Neutrophil (primary cell): ENCODE measurements around the gene OGFOD2.

ENCODE experiments used
- H3K27ac ChIP-seq: fragments of 200-600 bp; sonication (generic); 2 replicates; pipeline ENCODE4 v1.5.1; 2016; ENCODE audit warnings: mild to moderate bottlenecking, moderate library complexity
- H3K27me3 ChIP-seq: fragments of 200-600 bp; sonication (generic); 2 replicates; pipeline ENCODE4 v1.6.0; 2016; ENCODE audit warnings: mild to moderate bottlenecking
- H3K36me3 ChIP-seq: fragments of 200-600 bp; sonication (generic); 2 replicates; pipeline ENCODE4 v1.5.1; 2017
- H3K4me1 ChIP-seq, 2 experiments: fragments of 200-600 bp in 1 of 2; sonication (generic) in 1 of 2; 1 replicate in 1 of 2; 2 replicates in 1 of 2; pipeline versions ENCODE4 v1.5.1 to v1.6.1; 2013 to 2016; ENCODE audit warnings: low read depth in 1 of 2, low read length in 1 of 2, mild to moderate bottlenecking in 1 of 2, moderate library complexity in 1 of 2; ENCODE audit not compliant: control insufficient read depth in 1 of 2, insufficient read depth in 1 of 2
- H3K4me3 ChIP-seq, 2 experiments: fragments of 200-600 bp in 1 of 2; sonication (generic) in 1 of 2; 1 replicate in 1 of 2; 2 replicates in 1 of 2; pipeline ENCODE4 v1.5.1; 2013 to 2016; ENCODE audit warnings: low read depth in 1 of 2, low read length in 1 of 2, mild to moderate bottlenecking in 1 of 2, moderate library complexity in 1 of 2
- H3K9me3 ChIP-seq: fragments of 200-600 bp; sonication (generic); 2 replicates; pipeline ENCODE4 v1.5.1; 2016
- TF ChIP-seq, protein P1 (sequence below): fragments of 200-600 bp; sonication (generic); IDR thresholded peaks from 2 replicates; pipeline ENCODE4 v1.5.1; 2016; ENCODE audit warnings: antibody characterized with exemption

OGFOD2 gene

DNA sequence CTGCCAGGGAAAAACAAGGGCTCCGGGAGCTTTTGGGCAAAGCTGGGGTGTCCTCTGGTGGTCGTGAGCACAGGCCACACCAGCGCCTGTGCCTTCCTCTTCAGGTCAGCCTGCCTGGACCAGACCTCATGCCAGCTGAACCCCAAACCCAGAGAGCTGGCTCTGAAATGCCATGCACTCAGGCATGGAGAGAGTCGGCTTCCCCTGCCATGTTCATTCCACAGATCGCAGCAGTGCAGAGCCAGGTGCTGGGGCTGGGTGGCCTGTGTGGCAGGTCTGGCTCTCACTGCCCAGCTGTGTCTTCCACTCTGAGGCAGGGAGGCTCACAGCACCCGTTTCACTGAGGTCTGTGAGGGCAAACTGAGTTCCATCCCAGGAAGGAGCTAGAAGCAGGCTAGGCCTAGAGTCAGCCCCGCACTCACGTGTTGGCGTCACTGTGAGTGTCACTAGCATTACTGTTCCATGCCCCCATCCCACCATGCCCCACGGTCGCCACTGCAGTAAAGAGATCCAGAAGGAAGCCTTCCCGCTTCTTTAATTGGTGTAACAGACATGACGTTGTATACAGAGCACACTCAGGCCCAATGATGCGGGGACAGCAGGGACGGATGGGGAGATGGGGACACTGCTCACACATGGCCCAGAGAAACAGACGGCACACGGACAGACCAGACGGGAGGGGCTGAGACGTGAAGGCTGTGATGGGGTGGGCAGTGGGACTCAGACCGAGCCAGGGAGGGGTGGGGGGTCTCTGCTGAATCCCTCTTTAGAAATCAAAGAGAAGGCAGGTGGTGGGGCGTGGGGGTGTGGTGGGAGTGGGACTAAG is 8.1 kb downstream of the OGFOD2 start:
- peak overlapping the region; percentile 33 for H3K27ac ChIP-seq
- no peak overlapping the region for H3K4me3 ChIP-seq
- no peaks in the 10 kb centered on the region for H3K9me3 ChIP-seq
- peaks cover 29% of the 10 kb centered on the region for H3K36me3 ChIP-seq
- no peaks in the 10 kb centered on the region for H3K27me3 ChIP-seq
- peaks cover 45 to 61% of the 10 kb centered on the region in 2 experiments for H3K4me1 ChIP-seq
- TF ChIP-seq, protein P1, sequence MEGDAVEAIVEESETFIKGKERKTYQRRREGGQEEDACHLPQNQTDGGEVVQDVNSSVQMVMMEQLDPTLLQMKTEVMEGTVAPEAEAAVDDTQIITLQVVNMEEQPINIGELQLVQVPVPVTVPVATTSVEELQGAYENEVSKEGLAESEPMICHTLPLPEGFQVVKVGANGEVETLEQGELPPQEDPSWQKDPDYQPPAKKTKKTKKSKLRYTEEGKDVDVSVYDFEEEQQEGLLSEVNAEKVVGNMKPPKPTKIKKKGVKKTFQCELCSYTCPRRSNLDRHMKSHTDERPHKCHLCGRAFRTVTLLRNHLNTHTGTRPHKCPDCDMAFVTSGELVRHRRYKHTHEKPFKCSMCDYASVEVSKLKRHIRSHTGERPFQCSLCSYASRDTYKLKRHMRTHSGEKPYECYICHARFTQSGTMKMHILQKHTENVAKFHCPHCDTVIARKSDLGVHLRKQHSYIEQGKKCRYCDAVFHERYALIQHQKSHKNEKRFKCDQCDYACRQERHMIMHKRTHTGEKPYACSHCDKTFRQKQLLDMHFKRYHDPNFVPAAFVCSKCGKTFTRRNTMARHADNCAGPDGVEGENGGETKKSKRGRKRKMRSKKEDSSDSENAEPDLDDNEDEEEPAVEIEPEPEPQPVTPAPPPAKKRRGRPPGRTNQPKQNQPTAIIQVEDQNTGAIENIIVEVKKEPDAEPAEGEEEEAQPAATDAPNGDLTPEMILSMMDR = no peak

DNA sequence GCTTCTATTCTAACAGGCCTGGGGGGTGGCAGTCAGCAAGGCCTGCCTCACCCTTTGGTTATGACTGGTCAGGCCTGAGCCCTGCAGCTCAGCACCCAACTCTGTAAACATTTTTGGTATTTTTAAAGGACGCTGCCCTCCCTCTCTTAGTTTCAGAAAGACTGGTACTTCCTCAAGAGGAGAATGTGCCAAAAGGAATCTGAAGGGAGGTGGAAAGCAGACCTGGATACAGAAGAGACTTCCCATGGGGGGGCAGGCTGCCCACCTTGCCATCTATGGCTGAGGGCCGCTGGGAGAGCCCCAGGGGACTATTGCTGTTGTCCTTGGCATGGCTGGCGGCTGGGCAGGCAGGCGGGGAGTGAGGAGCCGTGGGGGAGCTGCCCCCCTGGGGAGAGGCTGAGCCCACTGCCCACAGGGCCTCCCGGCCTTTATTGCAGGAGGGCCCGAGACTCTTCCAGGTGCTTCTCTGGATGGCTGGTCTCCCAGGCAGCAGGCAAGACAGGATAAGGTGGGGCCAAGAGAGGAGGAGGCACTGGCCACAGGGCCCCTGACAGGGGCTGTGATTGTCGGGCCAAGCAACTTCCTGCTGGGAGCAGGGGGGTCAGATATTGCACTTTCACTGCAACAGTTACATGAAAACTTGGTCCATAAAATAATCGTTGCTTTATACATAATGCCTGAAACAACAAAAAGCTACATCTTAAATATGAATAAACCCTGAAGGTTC is 8.9 kb downstream of the OGFOD2 start:
- Histone ChIP-seq H3K27me3 (no peaks in the 10 kb centered on the region), H3K27ac (peak overlapping the region; percentile 11), H3K36me3 (peaks cover 22% of the 10 kb centered on the region), H3K4me3 (no peak overlapping the region), H3K9me3 (no peaks in the 10 kb centered on the region), H3K4me1 (peaks cover 45 to 60% of the 10 kb centered on the region in 2 experiments)
- TF ChIP-seq, protein P1 = no peak

DNA sequence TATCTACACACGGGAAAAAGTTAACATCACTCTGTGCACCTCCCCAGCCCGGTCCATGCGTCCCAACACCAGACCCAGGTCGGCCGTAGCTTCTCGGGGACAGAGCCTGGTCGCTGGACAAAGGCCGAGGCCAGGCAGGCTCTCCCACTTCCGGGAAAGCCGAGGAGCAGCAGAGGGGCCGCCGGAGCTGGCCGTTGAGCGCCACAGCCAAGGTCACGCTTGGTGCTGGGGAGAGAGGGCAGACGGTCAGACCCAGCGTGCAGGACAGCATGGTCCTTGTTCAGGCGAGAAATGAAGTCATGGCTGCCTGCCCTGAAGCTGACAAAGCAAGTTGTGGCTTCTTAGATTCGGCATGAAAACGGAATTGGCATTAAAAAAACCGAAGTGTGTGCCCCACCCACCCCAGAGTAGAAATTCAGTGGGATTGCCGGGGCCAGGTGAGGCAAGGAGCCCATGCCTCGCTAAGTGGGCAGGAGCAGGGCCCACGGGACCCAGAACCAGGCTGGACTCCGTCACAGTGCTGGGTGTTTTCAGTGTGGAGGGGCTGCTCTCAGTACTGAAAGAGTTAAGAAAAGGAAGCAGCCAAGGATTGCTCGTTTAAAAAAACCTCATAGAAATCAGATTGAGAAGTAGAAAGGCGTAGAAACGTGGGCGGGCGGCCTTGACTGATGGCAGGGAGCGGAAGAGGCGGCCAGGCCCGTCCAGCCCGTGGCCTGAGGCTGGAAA is 9.7 kb downstream of the OGFOD2 start:
- peaks cover 40 to 52% of the 10 kb centered on the region in 2 experiments for H3K4me1 ChIP-seq
- H3K36me3 ChIP-seq = peaks cover 18% of the 10 kb centered on the region
- H3K27ac ChIP-seq = peak overlapping the region; percentile 11
- no peaks in the 10 kb centered on the region for H3K27me3 ChIP-seq
- no peaks in the 10 kb centered on the region for H3K9me3 ChIP-seq
- H3K4me3 ChIP-seq = no peak overlapping the region
- TF ChIP-seq, protein P1 = no peak

DNA sequence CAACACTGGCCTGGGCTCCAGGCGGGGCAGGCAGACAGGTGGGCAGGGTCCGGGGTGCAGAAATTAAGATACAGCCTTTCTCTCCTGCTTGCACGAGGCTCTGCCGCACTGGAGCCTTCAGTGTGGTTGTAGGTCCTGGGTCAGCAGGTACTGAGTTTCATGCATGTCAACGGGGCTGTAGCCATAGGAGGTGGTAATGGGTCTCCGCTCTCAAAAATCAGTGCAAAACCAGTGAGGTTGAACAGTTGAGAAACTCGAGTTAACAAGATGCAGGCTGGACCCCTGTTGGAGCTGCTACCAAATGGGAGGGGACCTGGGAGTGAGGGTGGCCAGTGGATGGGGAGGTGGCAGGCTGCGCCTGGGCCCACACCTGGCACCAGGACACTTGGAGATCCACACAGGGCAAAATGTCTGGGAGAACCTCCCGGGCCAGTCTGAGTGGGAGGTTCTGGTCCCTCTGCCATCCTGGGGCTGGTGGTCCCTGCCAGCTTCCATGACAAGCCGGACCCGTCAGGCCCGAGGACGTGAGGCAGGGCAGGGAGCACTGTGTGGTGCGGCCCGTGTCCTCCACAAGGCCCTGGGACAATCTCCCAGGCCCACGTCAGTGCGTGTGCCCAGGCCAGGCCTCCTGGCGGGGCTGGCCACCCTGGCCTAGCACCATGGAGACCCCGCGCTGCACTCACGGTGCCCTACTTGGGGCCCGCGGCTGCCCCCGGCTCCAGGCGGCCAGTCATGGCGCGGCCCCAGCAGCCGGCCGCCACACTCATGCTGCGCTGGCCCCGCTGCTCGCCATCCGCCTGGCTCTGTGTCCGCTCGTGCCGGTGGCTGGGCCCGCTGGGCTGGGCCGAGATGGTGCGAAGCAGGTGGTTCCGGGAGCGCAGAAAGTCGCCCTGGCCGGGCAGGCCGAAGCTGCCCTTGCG is 10.6 kb downstream of the OGFOD2 start:
- peaks cover 18% of the 10 kb centered on the region for H3K36me3 ChIP-seq
- no peaks in the 10 kb centered on the region for H3K9me3 ChIP-seq
- H3K27me3 ChIP-seq = no peaks in the 10 kb centered on the region
- H3K4me3 ChIP-seq = no peak overlapping the region
- peaks cover 34 to 46% of the 10 kb centered on the region in 2 experiments for H3K4me1 ChIP-seq
- no peak overlapping the region for H3K27ac ChIP-seq
- TF ChIP-seq, protein P1 = no peak
